ENCODE measurements around the gene KCNQ1. TPM values are rescaled to one million over a fixed set of nuclear protein-coding genes. Genes with fewer than 3 reads are reported as not detected.

KCNQ1 gene
- total RNA-seq, 2 donors from 2014 or later, result 38.9 to 46.1 TPM

DNA sequence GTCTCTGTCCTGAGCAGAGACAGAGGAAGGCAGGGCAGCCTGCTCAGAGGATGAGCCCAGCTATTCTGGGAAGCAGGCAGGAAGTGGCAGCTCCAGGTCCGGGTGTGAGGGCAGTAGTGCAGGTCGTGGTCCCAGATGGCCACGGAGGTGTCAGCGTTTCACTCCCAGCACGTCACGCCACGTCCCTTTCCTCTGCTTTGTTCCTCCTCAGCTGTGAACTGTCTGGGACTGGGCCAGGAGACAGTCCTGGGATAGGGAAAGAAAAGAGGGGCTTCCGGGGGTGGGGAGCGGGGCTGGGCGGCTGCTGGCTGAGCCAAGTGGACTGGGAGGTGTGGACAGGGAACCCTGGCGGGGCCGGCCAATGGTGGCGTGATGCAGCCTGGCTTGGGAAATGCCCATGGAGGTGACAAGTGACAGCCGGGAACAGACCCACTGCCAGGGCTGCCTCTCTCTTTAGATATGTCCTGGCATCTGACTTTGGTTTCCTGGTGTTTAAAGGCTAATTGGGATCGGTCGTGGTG is 64.7 kb downstream of the KCNQ1 start:
- Histone ChIP-seq H3K27ac (no peak overlapping the region), H3K36me3 (replicated peaks in 1 of 2; ENCODE audit: insufficient read depth in 1 of 2, low read depth in 2 of 2) (no peaks in the 10 kb centered on the region), H3K4me3 (no peak overlapping the region), H3K9me3 (no peaks in the 10 kb centered on the region), H3K4me1 (no peaks in the 10 kb centered on the region), H3K27me3 (no peaks in the 10 kb centered on the region)
- WGBS, 2 donors, result 76% methylated on average over 12 to 16 of the region's 16 CpGs
- no peak for ATAC-seq
- TF ChIP-seq POLR2A (IDR thresholded peaks at IDR 0.05), result no peak
- TF ChIP-seq, protein P1, sequence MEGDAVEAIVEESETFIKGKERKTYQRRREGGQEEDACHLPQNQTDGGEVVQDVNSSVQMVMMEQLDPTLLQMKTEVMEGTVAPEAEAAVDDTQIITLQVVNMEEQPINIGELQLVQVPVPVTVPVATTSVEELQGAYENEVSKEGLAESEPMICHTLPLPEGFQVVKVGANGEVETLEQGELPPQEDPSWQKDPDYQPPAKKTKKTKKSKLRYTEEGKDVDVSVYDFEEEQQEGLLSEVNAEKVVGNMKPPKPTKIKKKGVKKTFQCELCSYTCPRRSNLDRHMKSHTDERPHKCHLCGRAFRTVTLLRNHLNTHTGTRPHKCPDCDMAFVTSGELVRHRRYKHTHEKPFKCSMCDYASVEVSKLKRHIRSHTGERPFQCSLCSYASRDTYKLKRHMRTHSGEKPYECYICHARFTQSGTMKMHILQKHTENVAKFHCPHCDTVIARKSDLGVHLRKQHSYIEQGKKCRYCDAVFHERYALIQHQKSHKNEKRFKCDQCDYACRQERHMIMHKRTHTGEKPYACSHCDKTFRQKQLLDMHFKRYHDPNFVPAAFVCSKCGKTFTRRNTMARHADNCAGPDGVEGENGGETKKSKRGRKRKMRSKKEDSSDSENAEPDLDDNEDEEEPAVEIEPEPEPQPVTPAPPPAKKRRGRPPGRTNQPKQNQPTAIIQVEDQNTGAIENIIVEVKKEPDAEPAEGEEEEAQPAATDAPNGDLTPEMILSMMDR (IDR thresholded peaks at IDR 0.05), result no peak
- peak in 1 of 4 donors; percentile 9 for DNase-seq
- intact Hi-C loops (cut with DNase I), result no loop called here

DNA sequence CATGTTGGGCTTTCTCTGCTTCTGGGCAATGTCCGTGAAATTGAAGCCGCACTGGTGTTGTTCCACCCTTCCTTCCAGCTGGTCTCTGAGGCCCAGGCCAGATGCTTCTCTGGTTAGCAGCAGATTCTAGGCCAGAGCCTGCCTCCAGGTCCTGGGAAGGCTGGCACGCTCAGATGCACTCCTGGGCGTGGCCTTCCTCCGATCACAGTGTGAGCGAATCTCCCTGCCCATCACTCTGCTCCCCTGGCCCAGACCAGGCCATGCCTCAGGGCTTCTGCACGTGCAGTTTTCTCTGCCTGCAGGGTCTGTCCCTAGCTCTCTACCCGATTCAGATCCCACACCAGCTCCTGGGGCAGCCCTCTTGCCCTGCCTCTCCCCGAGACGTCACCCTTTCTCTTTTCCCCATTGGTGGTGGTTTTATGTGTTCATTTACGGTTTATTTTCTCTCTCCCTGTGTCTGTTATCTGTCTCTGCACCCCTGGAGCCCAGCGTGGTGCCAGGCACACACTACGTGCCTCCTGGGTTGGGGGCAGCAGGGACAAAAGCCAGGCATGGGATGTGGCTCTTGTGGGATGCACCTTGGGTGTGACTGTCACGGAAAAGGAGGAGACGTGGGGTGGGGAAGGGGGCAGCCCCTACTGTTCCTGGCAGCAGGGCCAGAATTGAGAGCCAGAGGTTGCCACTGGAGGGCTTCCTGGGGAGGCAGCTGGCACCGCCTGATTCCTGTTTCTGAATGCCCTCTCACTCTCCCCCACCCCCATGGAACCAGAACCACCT is 66.0 kb downstream of the KCNQ1 start:
- no peak overlapping the region for H3K4me3 ChIP-seq
- no peaks in the 10 kb centered on the region for H3K9me3 ChIP-seq
- DNase-seq, result peak in 1 of 4 donors; percentile 5
- no peaks in the 10 kb centered on the region for H3K27me3 ChIP-seq
- no peak for TF ChIP-seq POLR2A (IDR thresholded peaks at IDR 0.05)
- TF ChIP-seq, protein P1 (IDR thresholded peaks at IDR 0.05), result no peak
- H3K36me3 ChIP-seq (replicated peaks in 1 of 2; ENCODE audit: insufficient read depth in 1 of 2, low read depth in 2 of 2), result no peaks in the 10 kb centered on the region
- H3K27ac ChIP-seq, result no peak overlapping the region
- intact Hi-C loops (cut with DNase I), result no loop called here
- no peaks in the 10 kb centered on the region for H3K4me1 ChIP-seq
- no peak for ATAC-seq
- WGBS, 2 donors, result 86 to 92% methylated on average over 10 to 16 of the region's 16 CpGs

DNA sequence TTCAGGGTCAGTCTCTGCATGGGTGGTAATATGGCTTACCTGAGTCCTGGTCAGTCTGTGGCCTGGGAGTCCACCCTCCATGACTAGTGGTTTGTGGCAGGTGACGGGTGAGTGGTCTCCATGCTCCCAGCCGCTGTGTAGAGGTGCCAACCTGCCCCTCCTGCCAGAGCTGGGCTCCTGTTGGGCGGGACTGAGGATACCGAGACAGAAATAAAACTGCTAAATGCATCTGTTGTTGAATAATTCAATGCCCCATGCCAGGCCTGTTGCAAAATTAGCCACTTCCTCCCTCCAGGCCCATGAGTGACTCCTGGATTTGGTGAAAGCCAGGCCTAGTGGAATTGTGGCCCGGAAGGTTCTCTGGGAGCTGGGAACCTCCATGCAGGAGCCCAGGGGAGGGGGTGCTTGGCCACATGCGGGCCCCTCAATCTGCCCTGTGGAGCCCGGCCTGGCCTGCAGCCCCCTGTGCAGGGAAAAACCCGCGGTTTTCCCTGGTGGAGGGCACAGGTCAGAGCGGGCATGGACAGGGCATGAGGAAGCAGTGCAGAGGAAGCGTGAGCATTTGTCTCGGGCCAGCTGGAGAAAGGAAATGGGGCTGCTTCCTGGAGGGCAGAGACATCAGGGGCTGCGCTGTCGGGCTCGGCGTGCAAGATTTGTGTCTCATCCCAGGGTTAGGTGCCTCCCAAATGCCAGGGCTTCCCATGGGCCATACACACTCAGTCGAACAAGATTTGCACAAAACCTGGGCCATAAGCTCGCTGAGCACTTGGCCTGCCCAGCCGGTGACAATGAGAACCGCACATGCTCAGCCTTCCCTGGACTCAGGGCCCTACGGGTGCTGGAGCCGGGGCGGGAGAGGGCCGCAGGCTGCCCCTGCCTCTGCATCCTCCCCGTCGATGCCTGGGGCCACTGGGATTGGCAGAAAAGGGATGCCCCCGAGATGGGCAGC is 66.9 kb downstream of the KCNQ1 start:
- no peaks in the 10 kb centered on the region for H3K36me3 ChIP-seq (replicated peaks in 1 of 2; ENCODE audit: insufficient read depth in 1 of 2, low read depth in 2 of 2)
- no peak overlapping the region for H3K4me3 ChIP-seq
- 77 to 79% methylated on average over 15 to 27 of the region's 27 CpGs for WGBS, 2 donors
- intact Hi-C loops (cut with DNase I), result no loop called here
- DNase-seq (peak in 2 of 4 donors; percentile 3 to 9), ATAC-seq (no peak)
- H3K9me3 ChIP-seq, result no peaks in the 10 kb centered on the region
- no peaks in the 10 kb centered on the region for H3K27me3 ChIP-seq
- H3K4me1 ChIP-seq, result no peaks in the 10 kb centered on the region
- peak overlapping the region in 1 of 4 donors; percentile 21 for H3K27ac ChIP-seq
- TF ChIP-seq POLR2A (IDR thresholded peaks at IDR 0.05), result no peak
- TF ChIP-seq, protein P1 (IDR thresholded peaks at IDR 0.05), result no peak

DNA sequence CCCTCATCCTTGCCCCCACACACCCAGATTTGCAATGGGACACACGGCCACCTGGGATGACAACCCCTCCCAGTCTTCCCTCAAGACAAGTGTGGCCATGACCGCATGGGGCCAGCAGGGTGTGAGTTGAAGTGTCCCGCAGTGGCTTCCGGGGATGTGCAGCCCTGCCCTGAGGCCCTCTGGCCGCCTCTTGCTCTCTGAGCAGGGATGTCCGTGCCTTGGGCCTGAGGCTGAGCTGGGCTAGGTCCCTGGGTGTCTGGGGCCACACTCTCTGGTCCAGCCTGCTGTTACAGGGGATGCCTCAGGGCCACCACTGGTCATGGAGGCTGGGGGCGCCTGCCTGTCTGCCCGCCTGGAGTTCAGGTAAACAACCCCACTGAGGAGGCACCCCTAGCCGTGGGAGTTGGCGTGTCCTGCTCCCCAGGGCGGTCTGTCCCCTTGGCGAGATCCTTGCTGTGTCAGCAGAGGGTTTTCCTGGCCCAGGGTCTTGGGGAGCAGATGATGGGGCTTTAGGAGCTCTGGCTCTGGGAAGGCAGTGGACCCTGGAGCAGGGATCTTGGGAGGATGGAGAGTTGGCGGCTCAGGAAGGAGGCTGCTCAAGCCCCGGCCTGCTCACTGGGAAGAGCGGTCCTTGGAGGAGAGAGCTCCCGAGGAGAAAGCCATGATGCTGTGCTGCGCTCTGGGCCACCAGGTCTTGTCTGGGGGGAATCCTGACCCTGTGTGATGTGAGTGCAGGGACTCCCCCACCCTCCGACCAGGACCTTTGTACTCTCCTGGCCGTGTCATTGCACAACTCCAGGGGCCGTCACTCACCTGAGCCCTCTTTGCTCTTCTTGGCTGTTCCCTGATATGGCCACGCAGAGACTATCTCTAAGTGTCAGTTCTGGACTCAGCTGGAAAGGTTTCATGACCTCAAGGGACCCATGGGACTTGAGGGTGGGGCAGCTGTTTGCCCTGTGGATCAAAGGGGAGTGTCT is 67.9 kb downstream of the KCNQ1 start:
- 74 to 96% methylated on average over 8 to 21 of the region's 21 CpGs for WGBS, 2 donors
- peak in 3 of 4 donors; percentile 11 to 48 (median 43) for DNase-seq

More for the DNA sequence above, 67.9 kb downstream of the KCNQ1 start:
- ATAC-seq, result no peak
- TF ChIP-seq, protein P1 (IDR thresholded peaks at IDR 0.05), result no peak
- TF ChIP-seq POLR2A (IDR thresholded peaks at IDR 0.05), result no peak
- no peaks in the 10 kb centered on the region for H3K4me1 ChIP-seq
- no peak overlapping the region for H3K4me3 ChIP-seq
- no peak overlapping the region for H3K27ac ChIP-seq
- no peaks in the 10 kb centered on the region for H3K36me3 ChIP-seq (replicated peaks in 1 of 2; ENCODE audit: insufficient read depth in 1 of 2, low read depth in 2 of 2)
- intact Hi-C loops (cut with DNase I), result no loop called here
- no peaks in the 10 kb centered on the region for H3K27me3 ChIP-seq
- H3K9me3 ChIP-seq, result no peaks in the 10 kb centered on the region

Data from body of pancreas (tissue), 4 donors.